ENCODE data around the gene CHM.

CHM gene

GRCh38 chrX:86047174-86047935 is at the start of gene CHM:
Gene CHM (minus strand): TSS chrX:86047558. CDS start chrX:86047532, 26 bp downstream.
- H3K27ac ChIP-seq (ENCODE audit: low read depth, low read length) = peak within 1 kb of the TSS; percentile 84
- H3K36me3 ChIP-seq (ENCODE audit: control insufficient read depth in 5 of 5, insufficient read depth in 5 of 5, low read length in 5 of 5) = no peaks in the 10 kb centered on the region
- H3K4me1 ChIP-seq (ENCODE audit: control insufficient read depth in 5 of 5, insufficient read depth in 5 of 5, low read length in 5 of 5) = peaks cover 0 to 10% (median 7%) of the 10 kb centered on the region in 5 donors
- H3K9me3 ChIP-seq (ENCODE audit: control insufficient read depth in 5 of 5, low read length in 5 of 5) = no peaks in the 10 kb centered on the region
- H3K4me3 ChIP-seq (ENCODE audit: low read depth in 1 of 5, low read length in 5 of 5) = peak within 1 kb of the TSS; percentile 67 to 92 (median 71)
- peak within 1 kb of the TSS; percentile 62 to 78 (median 70) for H3K9ac ChIP-seq (ENCODE audit: low read length in 5 of 5)
- H3K27me3 ChIP-seq (ENCODE audit: control insufficient read depth in 5 of 5, insufficient read depth in 4 of 5, low read length in 5 of 5) = peaks cover 0 to 2% (median 0%) of the 10 kb centered on the region in 5 donors

GRCh38 chrX:86078650-86079049 is 31.3 kb upstream of the CHM start:
- no peaks in the 10 kb centered on the region for H3K36me3 ChIP-seq (ENCODE audit: control insufficient read depth in 5 of 5, insufficient read depth in 5 of 5, low read length in 5 of 5)
- H3K4me1 ChIP-seq (ENCODE audit: control insufficient read depth in 5 of 5, insufficient read depth in 5 of 5, low read length in 5 of 5) = no peaks in the 10 kb centered on the region
- H3K9me3 ChIP-seq (ENCODE audit: control insufficient read depth in 5 of 5, low read length in 5 of 5) = peaks cover 0 to 3% (median 0%) of the 10 kb centered on the region in 5 donors
- no peak overlapping the region for H3K27ac ChIP-seq (ENCODE audit: low read depth, low read length)
- H3K9ac ChIP-seq (ENCODE audit: low read length in 5 of 5) = no peak overlapping the region
- H3K27me3 ChIP-seq (ENCODE audit: control insufficient read depth in 5 of 5, insufficient read depth in 4 of 5, low read length in 5 of 5) = peaks cover 0 to 6% (median 2%) of the 10 kb centered on the region in 5 donors
- no peak overlapping the region for H3K4me3 ChIP-seq (ENCODE audit: low read depth in 1 of 5, low read length in 5 of 5)

- Histone ChIP-seq H3K27me3 (ENCODE audit: control insufficient read depth in 5 of 5, insufficient read depth in 4 of 5, low read length in 5 of 5) (peaks cover 0 to 8% (median 4%) of the 10 kb centered on the region in 5 donors), H3K9ac (ENCODE audit: low read length in 5 of 5) (no peak overlapping the region), H3K4me3 (ENCODE audit: low read depth in 1 of 5, low read length in 5 of 5) (no peak overlapping the region), H3K4me1 (ENCODE audit: control insufficient read depth in 5 of 5, insufficient read depth in 5 of 5, low read length in 5 of 5) (no peaks in the 10 kb centered on the region), H3K36me3 (ENCODE audit: control insufficient read depth in 5 of 5, insufficient read depth in 5 of 5, low read length in 5 of 5) (no peaks in the 10 kb centered on the region), H3K9me3 (ENCODE audit: control insufficient read depth in 5 of 5, low read length in 5 of 5) (no peaks in the 10 kb centered on the region), H3K27ac (ENCODE audit: low read depth, low read length) (no peak overlapping the region)
These were observed 19.6 kb upstream of the CHM start for GRCh38 chrX:86066998-86067397.

GRCh38 chrX:86061407-86061806 is 14.0 kb upstream of the CHM start:
- Histone ChIP-seq H3K36me3 (ENCODE audit: control insufficient read depth in 5 of 5, insufficient read depth in 5 of 5, low read length in 5 of 5) (no peaks in the 10 kb centered on the region), H3K9ac (ENCODE audit: low read length in 5 of 5) (no peak overlapping the region), H3K9me3 (ENCODE audit: control insufficient read depth in 5 of 5, low read length in 5 of 5) (no peaks in the 10 kb centered on the region), H3K4me3 (ENCODE audit: low read depth in 1 of 5, low read length in 5 of 5) (no peak overlapping the region), H3K27me3 (ENCODE audit: control insufficient read depth in 5 of 5, insufficient read depth in 4 of 5, low read length in 5 of 5) (peaks cover 0 to 15% (median 7%) of the 10 kb centered on the region in 5 donors), H3K27ac (ENCODE audit: low read depth, low read length) (no peak overlapping the region), H3K4me1 (ENCODE audit: control insufficient read depth in 5 of 5, insufficient read depth in 5 of 5, low read length in 5 of 5) (no peaks in the 10 kb centered on the region)

GRCh38 chrX:86051741-86052140 is 4.4 kb upstream of the CHM start:
- Histone ChIP-seq H3K9ac (ENCODE audit: low read length in 5 of 5) (no peak overlapping the region), H3K27me3 (ENCODE audit: control insufficient read depth in 5 of 5, insufficient read depth in 4 of 5, low read length in 5 of 5) (peaks cover 0 to 9% (median 0%) of the 10 kb centered on the region in 5 donors), H3K36me3 (ENCODE audit: control insufficient read depth in 5 of 5, insufficient read depth in 5 of 5, low read length in 5 of 5) (no peaks in the 10 kb centered on the region), H3K27ac (ENCODE audit: low read depth, low read length) (no peak overlapping the region), H3K4me3 (ENCODE audit: low read depth in 1 of 5, low read length in 5 of 5) (no peak overlapping the region), H3K4me1 (ENCODE audit: control insufficient read depth in 5 of 5, insufficient read depth in 5 of 5, low read length in 5 of 5) (peaks cover 0 to 2% (median 0%) of the 10 kb centered on the region in 5 donors), H3K9me3 (ENCODE audit: control insufficient read depth in 5 of 5, low read length in 5 of 5) (peaks cover 0 to 4% (median 0%) of the 10 kb centered on the region in 5 donors)

GRCh38 chrX:86047936-86048280 is 550 bp upstream of the CHM start:
- Histone ChIP-seq H3K9me3 (ENCODE audit: control insufficient read depth in 5 of 5, low read length in 5 of 5) (no peaks in the 10 kb centered on the region), H3K27ac (ENCODE audit: low read depth, low read length) (peak overlapping the region; percentile 84), H3K9ac (ENCODE audit: low read length in 5 of 5) (peak overlapping the region; percentile 29 to 78 (median 63)), H3K36me3 (ENCODE audit: control insufficient read depth in 5 of 5, insufficient read depth in 5 of 5, low read length in 5 of 5) (no peaks in the 10 kb centered on the region), H3K4me1 (ENCODE audit: control insufficient read depth in 5 of 5, insufficient read depth in 5 of 5, low read length in 5 of 5) (peaks cover 0 to 10% (median 7%) of the 10 kb centered on the region in 5 donors), H3K27me3 (ENCODE audit: control insufficient read depth in 5 of 5, insufficient read depth in 4 of 5, low read length in 5 of 5) (peaks cover 0 to 2% (median 0%) of the 10 kb centered on the region in 5 donors), H3K4me3 (ENCODE audit: low read depth in 1 of 5, low read length in 5 of 5) (peak overlapping the region; percentile 67 to 92 (median 71))

GRCh38 chrX:86044216-86044615 is 3.1 kb downstream of the CHM start:
- H3K4me1 ChIP-seq (ENCODE audit: control insufficient read depth in 5 of 5, insufficient read depth in 5 of 5, low read length in 5 of 5) = peaks cover 0 to 10% (median 7%) of the 10 kb centered on the region in 5 donors
- no peak overlapping the region for H3K27ac ChIP-seq (ENCODE audit: low read depth, low read length)
- no peaks in the 10 kb centered on the region for H3K9me3 ChIP-seq (ENCODE audit: control insufficient read depth in 5 of 5, low read length in 5 of 5)
- no peaks in the 10 kb centered on the region for H3K27me3 ChIP-seq (ENCODE audit: control insufficient read depth in 5 of 5, insufficient read depth in 4 of 5, low read length in 5 of 5)
- no peak overlapping the region for H3K4me3 ChIP-seq (ENCODE audit: low read depth in 1 of 5, low read length in 5 of 5)
- H3K9ac ChIP-seq (ENCODE audit: low read length in 5 of 5) = no peak overlapping the region
- H3K36me3 ChIP-seq (ENCODE audit: control insufficient read depth in 5 of 5, insufficient read depth in 5 of 5, low read length in 5 of 5) = no peaks in the 10 kb centered on the region

- no peaks in the 10 kb centered on the region for H3K4me1 ChIP-seq (ENCODE audit: control insufficient read depth in 5 of 5, insufficient read depth in 5 of 5, low read length in 5 of 5)
- no peaks in the 10 kb centered on the region for H3K27me3 ChIP-seq (ENCODE audit: control insufficient read depth in 5 of 5, insufficient read depth in 4 of 5, low read length in 5 of 5)
- H3K9ac ChIP-seq (ENCODE audit: low read length in 5 of 5) = no peak overlapping the region
These were observed 7.5 kb downstream of the CHM start for GRCh38 chrX:86039625-86040568.

GRCh38 chrX:86033385-86033784 is 14.0 kb downstream of the CHM start:
- H3K9me3 ChIP-seq (ENCODE audit: control insufficient read depth in 5 of 5, low read length in 5 of 5) = no peaks in the 10 kb centered on the region
- H3K27me3 ChIP-seq (ENCODE audit: control insufficient read depth in 5 of 5, insufficient read depth in 4 of 5, low read length in 5 of 5) = no peaks in the 10 kb centered on the region
- H3K4me3 ChIP-seq (ENCODE audit: low read depth in 1 of 5, low read length in 5 of 5) = no peak overlapping the region
- H3K27ac ChIP-seq (ENCODE audit: low read depth, low read length) = no peak overlapping the region
- H3K36me3 ChIP-seq (ENCODE audit: control insufficient read depth in 5 of 5, insufficient read depth in 5 of 5, low read length in 5 of 5) = peaks cover 0 to 2% (median 0%) of the 10 kb centered on the region in 5 donors
- peaks cover 0 to 10% (median 0%) of the 10 kb centered on the region in 5 donors for H3K4me1 ChIP-seq (ENCODE audit: control insufficient read depth in 5 of 5, insufficient read depth in 5 of 5, low read length in 5 of 5)
- no peak overlapping the region for H3K9ac ChIP-seq (ENCODE audit: low read length in 5 of 5)

More at GRCh38 chrX:86039625-86040568, 7.5 kb downstream of the CHM start:
- no peaks in the 10 kb centered on the region for H3K9me3 ChIP-seq (ENCODE audit: control insufficient read depth in 5 of 5, low read length in 5 of 5)
- H3K36me3 ChIP-seq (ENCODE audit: control insufficient read depth in 5 of 5, insufficient read depth in 5 of 5, low read length in 5 of 5) = no peaks in the 10 kb centered on the region
- no peak overlapping the region for H3K4me3 ChIP-seq (ENCODE audit: low read depth in 1 of 5, low read length in 5 of 5)
- no peak overlapping the region for H3K27ac ChIP-seq (ENCODE audit: low read depth, low read length)

GRCh38 chrX:86028681-86029080 is 18.7 kb downstream of the CHM start:
- H3K27ac ChIP-seq (ENCODE audit: low read depth, low read length) = no peak overlapping the region
- H3K27me3 ChIP-seq (ENCODE audit: control insufficient read depth in 5 of 5, insufficient read depth in 4 of 5, low read length in 5 of 5) = no peaks in the 10 kb centered on the region
- no peak overlapping the region for H3K4me3 ChIP-seq (ENCODE audit: low read depth in 1 of 5, low read length in 5 of 5)
- H3K4me1 ChIP-seq (ENCODE audit: control insufficient read depth in 5 of 5, insufficient read depth in 5 of 5, low read length in 5 of 5) = peaks cover 0 to 10% (median 0%) of the 10 kb centered on the region in 5 donors
- no peak overlapping the region for H3K9ac ChIP-seq (ENCODE audit: low read length in 5 of 5)
- H3K36me3 ChIP-seq (ENCODE audit: control insufficient read depth in 5 of 5, insufficient read depth in 5 of 5, low read length in 5 of 5) = peaks cover 0 to 9% (median 0%) of the 10 kb centered on the region in 5 donors
- no peaks in the 10 kb centered on the region for H3K9me3 ChIP-seq (ENCODE audit: control insufficient read depth in 5 of 5, low read length in 5 of 5)

Data from subcutaneous abdominal adipose tissue (tissue), 5 donors.